Keratinocyte (primary cell): Measurements from ENCODE around the gene IL31. TPM values are rescaled to one million over a fixed set of nuclear protein-coding genes. Genes with fewer than 3 reads are reported as not detected.
A peak's percentile ranks its signal among the peaks of the same experiment; 100 is the strongest.

Experiments
- DNase-seq: peaks from one replicate; pipeline ENCODE4 v3.0.0-alpha.2; 2011; ENCODE audit warnings: low read depth, missing footprints, low spot score
- FAIRE-seq: peaks from 2 replicates; lab custom pipeline; 2011; peaks lifted over from hg19 to GRCh38; lab: Jason Lieb, UNC
- H2AFZ ChIP-seq: 2 replicates; pipeline ENCODE4 v1.6.0; 2012; ENCODE audit warnings: low read length, control low read depth, inconsistent platforms; ENCODE audit not compliant: control insufficient read depth
- H3K27ac ChIP-seq: 2 replicates; pipeline ENCODE4 v1.5.1; 2011; ENCODE audit warnings: low read length; ENCODE audit not compliant: control insufficient read depth, insufficient read depth
- H3K27me3 ChIP-seq: 3 replicates; pipeline ENCODE4 v1.6.0; 2011; ENCODE audit warnings: low read length; ENCODE audit not compliant: control insufficient read depth, insufficient read depth; ENCODE audit errors: extremely low read depth
- H3K36me3 ChIP-seq, 2 experiments: 2 replicates in 1 of 2; 3 replicates in 1 of 2; pipeline ENCODE4 v1.5.1; 2011; ENCODE audit warnings: low read length in 2 of 2, mild to moderate bottlenecking in 1 of 2; ENCODE audit not compliant: control insufficient read depth in 2 of 2, insufficient read depth in 2 of 2; ENCODE audit errors: extremely low read depth in 1 of 2
- H3K4me1 ChIP-seq: 3 replicates; pipeline ENCODE4 v1.5.1; 2011; ENCODE audit warnings: low read length; ENCODE audit not compliant: control insufficient read depth, insufficient read depth; ENCODE audit errors: extremely low read depth
- H3K4me2 ChIP-seq: 3 replicates; pipeline ENCODE4 v1.6.0; 2011; ENCODE audit warnings: low read depth, low read length; ENCODE audit not compliant: control insufficient read depth, insufficient read depth; ENCODE audit errors: extremely low read depth
- H3K4me3 ChIP-seq, 3 experiments: fragments of 200-600 bp in 1 of 3; sonication (generic) in 1 of 3; 2 replicates in 2 of 3; 3 replicates in 1 of 3; pipeline ENCODE4 v1.5.1; 2011 to 2016; ENCODE audit warnings: low read length in 3 of 3, mild to moderate bottlenecking in 3 of 3, control low read depth in 2 of 3, inconsistent platforms in 1 of 3, low read depth in 1 of 3, mixed read lengths in 1 of 3, mixed run types in 1 of 3, moderate library complexity in 1 of 3; ENCODE audit not compliant: control insufficient read depth in 2 of 3, insufficient read depth in 2 of 3; ENCODE audit errors: extremely low read depth in 1 of 3
- H3K79me2 ChIP-seq: 2 replicates; pipeline ENCODE4 v1.6.0; 2012; ENCODE audit warnings: low read length; ENCODE audit not compliant: control insufficient read depth, insufficient read depth
- H3K9ac ChIP-seq: 3 replicates; pipeline ENCODE4 v1.6.0; 2011; ENCODE audit warnings: low read length; ENCODE audit not compliant: control insufficient read depth, insufficient read depth; ENCODE audit errors: extremely low read depth
- H3K9me1 ChIP-seq: 3 replicates; pipeline ENCODE4 v1.6.0; 2011; ENCODE audit warnings: low read length; ENCODE audit not compliant: control insufficient read depth, insufficient read depth; ENCODE audit errors: extremely low read depth
- H3K9me3 ChIP-seq: 2 replicates; pipeline ENCODE4 v1.5.1; 2012; ENCODE audit warnings: low read depth, low read length; ENCODE audit not compliant: control insufficient read depth
- H4K20me1 ChIP-seq: 3 replicates; pipeline ENCODE4 v1.6.0; 2011; ENCODE audit warnings: low read length; ENCODE audit not compliant: control insufficient read depth, insufficient read depth; ENCODE audit errors: extremely low read depth
- EZH2 ChIP-seq: IDR thresholded peaks from one replicate; pipeline ENCODE4 v1.6.1; 2012; ENCODE audit warnings: inconsistent platforms, mild to moderate bottlenecking, low read length, moderate library complexity
- dilution Hi-C: fragments of 300-500 bp; cut with MboI; formaldehyde crosslinking; loops from one replicate; pipeline ENCODE4 v1.7.0; 2020; ENCODE audit warnings: low sequenced_read_pairs; ENCODE audit not compliant: extremely low pct_ligation_motif_present
- polyA plus RNA-seq, 5 experiments: library from polyadenylated mRNA; depleted of rRNA in 3 of 5; stranded (reverse) in 3 of 5; stranded (forward) in 1 of 5; unstranded in 1 of 5; fragments of >200 nt; gene quantifications; 1 replicate in 1 of 5; 2 replicates in 3 of 5; 3 replicates in 1 of 5; pipeline versions ENCODE4 v1.2.1 to v1.2.3, GENCODE V29; 2011 to 2012; ENCODE audit warnings: missing spikeins in 2 of 5, low read depth in 1 of 5, low replicate concordance in 1 of 5
- TF ChIP-seq, protein P1 (sequence below), 3 experiments: IDR thresholded peaks in 1 of 3; conservative IDR thresholded peaks in 1 of 3; optimal IDR thresholded peaks in 1 of 3; 2 replicates in 2 of 3; 3 replicates in 1 of 3; pipeline versions ENCODE3 to v1.5.1; 2011; ENCODE audit warnings: low read length in 3 of 3, mild to moderate bottlenecking in 3 of 3, moderate library complexity in 2 of 3, control low read depth in 1 of 3, inconsistent platforms in 1 of 3; ENCODE audit not compliant: insufficient read depth in 2 of 3; ENCODE audit errors: extremely low read depth in 1 of 3

Gene IL31
- polyA plus RNA-seq, 1 donor (not counting 4 experiments of a cell fraction or from before 2014, with no cell fraction given) = not detected

- dilution Hi-C loops = no loop called here
- Histone ChIP-seq H3K27ac (no peak overlapping the region), H3K4me1 (no peaks in the 10 kb centered on the region), H3K9ac (no peak overlapping the region), H4K20me1 (no peaks in the 10 kb centered on the region), H2AFZ (no peak overlapping the region), H3K9me3 (peaks cover 3% of the 10 kb centered on the region), H3K27me3 (no peaks in the 10 kb centered on the region), H3K4me2 (no peak overlapping the region), H3K79me2 (no peaks in the 10 kb centered on the region), H3K9me1 (no peaks in the 10 kb centered on the region), H3K4me3 (no peak overlapping the region), H3K36me3 (no peaks in the 10 kb centered on the region)
- FAIRE-seq (peak; percentile 90), DNase-seq (no peak)
- TF ChIP-seq, protein P1, sequence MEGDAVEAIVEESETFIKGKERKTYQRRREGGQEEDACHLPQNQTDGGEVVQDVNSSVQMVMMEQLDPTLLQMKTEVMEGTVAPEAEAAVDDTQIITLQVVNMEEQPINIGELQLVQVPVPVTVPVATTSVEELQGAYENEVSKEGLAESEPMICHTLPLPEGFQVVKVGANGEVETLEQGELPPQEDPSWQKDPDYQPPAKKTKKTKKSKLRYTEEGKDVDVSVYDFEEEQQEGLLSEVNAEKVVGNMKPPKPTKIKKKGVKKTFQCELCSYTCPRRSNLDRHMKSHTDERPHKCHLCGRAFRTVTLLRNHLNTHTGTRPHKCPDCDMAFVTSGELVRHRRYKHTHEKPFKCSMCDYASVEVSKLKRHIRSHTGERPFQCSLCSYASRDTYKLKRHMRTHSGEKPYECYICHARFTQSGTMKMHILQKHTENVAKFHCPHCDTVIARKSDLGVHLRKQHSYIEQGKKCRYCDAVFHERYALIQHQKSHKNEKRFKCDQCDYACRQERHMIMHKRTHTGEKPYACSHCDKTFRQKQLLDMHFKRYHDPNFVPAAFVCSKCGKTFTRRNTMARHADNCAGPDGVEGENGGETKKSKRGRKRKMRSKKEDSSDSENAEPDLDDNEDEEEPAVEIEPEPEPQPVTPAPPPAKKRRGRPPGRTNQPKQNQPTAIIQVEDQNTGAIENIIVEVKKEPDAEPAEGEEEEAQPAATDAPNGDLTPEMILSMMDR (optimal IDR thresholded peaks at IDR 0.05 in 1 of 3, IDR thresholded peaks at IDR 0.05 in 1 of 3, conservative IDR thresholded peaks at IDR 0.05 in 1 of 3; ENCODE audit: extremely low read depth in 1 of 3, insufficient read depth in 2 of 3, low read length in 3 of 3) = peak; percentile 89 to 92 (median 90)
- no peak for TF ChIP-seq EZH2
These were observed 17.0 kb upstream of the IL31 start for GRCh38 chr12:122190842-122191668.

DNA sequence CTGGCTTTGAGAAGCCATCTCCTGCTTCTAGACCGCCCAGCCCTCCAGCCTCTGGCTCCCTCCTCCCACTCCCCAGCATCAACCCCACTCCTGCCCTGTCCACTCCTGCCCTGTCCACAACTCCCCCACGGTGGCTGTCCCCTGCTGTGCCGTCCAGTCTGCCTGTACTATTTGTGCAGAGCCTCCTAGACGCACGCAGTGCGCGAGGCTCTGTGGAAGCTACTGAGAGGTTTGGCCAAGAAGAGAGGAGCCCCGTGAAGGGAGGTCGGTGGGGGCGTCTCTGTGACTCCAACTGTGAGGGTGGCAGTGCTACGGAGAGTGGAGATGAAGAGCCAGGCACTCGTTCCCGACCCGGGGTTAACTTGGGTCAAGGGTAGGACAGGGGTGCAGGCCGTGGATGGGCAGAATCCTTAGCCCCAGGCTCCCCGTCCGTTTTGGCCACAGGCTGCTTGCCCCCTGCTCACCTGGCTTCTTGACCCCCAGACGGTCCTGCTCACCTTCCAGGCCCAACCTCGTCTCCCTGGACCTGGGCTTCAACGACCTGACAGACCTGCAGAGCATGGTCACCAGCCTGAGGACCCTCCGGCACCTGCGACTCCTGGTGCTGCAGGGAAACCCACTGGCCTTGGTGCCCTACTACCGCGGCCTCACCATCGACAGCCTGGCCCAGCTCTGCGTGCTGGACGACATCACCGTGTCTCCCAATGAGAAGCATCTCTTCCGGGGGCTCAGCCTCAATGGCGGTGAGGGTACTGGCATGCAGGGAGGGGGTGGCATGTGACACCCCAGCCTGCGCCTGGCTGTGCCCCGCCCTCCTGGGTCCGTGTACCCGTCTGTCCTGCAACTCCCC is 15.8 kb upstream of the IL31 start:
- Histone ChIP-seq H3K9me1 (no peaks in the 10 kb centered on the region), H3K4me1 (no peaks in the 10 kb centered on the region), H3K36me3 (no peaks in the 10 kb centered on the region), H3K27ac (no peak overlapping the region), H3K27me3 (no peaks in the 10 kb centered on the region), H2AFZ (no peak overlapping the region), H3K9ac (no peak overlapping the region), H4K20me1 (no peaks in the 10 kb centered on the region), H3K79me2 (no peaks in the 10 kb centered on the region), H3K4me2 (no peak overlapping the region), H3K4me3 (no peak overlapping the region), H3K9me3 (no peaks in the 10 kb centered on the region)
- FAIRE-seq (no peak), DNase-seq (no peak)
- TF ChIP-seq, protein P1 (optimal IDR thresholded peaks at IDR 0.05 in 1 of 3, IDR thresholded peaks at IDR 0.05 in 1 of 3, conservative IDR thresholded peaks at IDR 0.05 in 1 of 3; ENCODE audit: extremely low read depth in 1 of 3, insufficient read depth in 2 of 3, low read length in 3 of 3) = no peak
- no peak for TF ChIP-seq EZH2
- dilution Hi-C loops = no loop called here
